ENCODE results near the gene ARID1B. TPM values are rescaled to one million over a fixed set of nuclear protein-coding genes. Genes with fewer than 3 reads are reported as not detected.
A peak's percentile ranks its signal among the peaks of the same experiment; 100 is the strongest.

Gene ARID1B
- total RNA-seq, 1 donor from 2014 or later, result 43.4 TPM

DNA sequence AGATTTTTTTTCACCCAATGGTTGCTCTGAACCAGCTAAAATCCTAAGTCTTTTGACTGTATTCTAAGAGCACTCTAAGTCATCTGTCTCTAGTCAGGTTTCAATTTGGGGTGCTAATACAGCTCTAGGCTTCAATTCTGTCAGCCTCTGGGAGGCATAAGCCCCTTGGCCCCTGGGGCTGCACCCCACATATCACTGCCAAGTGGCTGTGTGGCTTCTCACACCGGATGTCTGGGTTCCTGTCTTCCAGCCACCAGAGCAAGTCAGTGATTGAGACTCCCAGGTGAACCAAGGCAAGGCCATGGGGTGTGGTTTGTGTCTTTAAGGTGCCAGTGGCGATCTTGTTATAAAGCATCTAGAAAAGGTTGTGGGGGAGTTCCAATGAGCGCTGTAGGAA is 409.6 kb downstream of the ARID1B start:
- peaks cover 55% of the 10 kb centered on the region for H3K36me3 ChIP-seq
- H3K27ac ChIP-seq (replicated peaks), result peak overlapping the region; percentile 53

GRCh38 chr6:157187182-157188083 is 410.3 kb downstream of the ARID1B start:
- Histone ChIP-seq H3K4me3 (no peak overlapping the region), H3K27me3 (ENCODE audit: low read depth) (no peaks in the 10 kb centered on the region), H3K27ac (replicated peaks) (peak overlapping the region; percentile 53), H3K36me3 (peaks cover 55% of the 10 kb centered on the region), H3K9me3 (replicated peaks) (no peaks in the 10 kb centered on the region), H3K4me1 (peaks cover 39% of the 10 kb centered on the region)
- no peak for TF ChIP-seq CTCF (IDR thresholded peaks at IDR 0.05; ENCODE audit: borderline replicate concordance)
- intact Hi-C loops (cut with micrococcal nuclease), result loop anchor here (10.0 kb wide), 2 partner anchors 153 to 623 kb away; no protein-coding TSS in a partner anchor
- no peak for DNase-seq

More for the DNA sequence above, 409.6 kb downstream of the ARID1B start:
- no peak for DNase-seq
- Histone ChIP-seq H3K27me3 (ENCODE audit: low read depth) (no peaks in the 10 kb centered on the region), H3K4me1 (peaks cover 39% of the 10 kb centered on the region), H3K9me3 (replicated peaks) (no peaks in the 10 kb centered on the region), H3K4me3 (no peak overlapping the region)
- intact Hi-C loops (cut with micrococcal nuclease), result loop anchor here (10.0 kb wide), 2 partner anchors 152 to 622 kb away; no protein-coding TSS in a partner anchor
- no peak for TF ChIP-seq CTCF (IDR thresholded peaks at IDR 0.05; ENCODE audit: borderline replicate concordance)

DNA sequence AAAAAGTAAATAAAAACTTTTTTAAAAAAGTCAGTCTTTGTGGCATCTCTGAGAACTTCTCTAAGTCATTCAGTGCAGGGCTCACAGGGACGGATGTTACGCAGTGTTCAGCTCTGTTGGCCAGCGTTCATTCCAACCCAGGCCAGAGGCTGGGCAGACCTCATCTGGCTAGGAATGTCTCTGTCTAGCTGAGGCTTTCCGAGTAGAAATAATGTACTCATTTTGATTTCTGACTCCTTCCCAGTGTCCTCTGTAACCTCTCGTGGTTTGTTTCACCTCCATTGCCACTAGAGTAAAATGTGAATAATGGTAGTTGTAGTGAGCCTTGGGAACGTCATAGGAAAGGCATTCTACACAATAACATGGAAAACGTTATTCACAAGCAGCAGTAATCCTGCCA is 411.0 kb downstream of the ARID1B start:
- H3K36me3 ChIP-seq, result peaks cover 58% of the 10 kb centered on the region
- no peak for TF ChIP-seq CTCF (IDR thresholded peaks at IDR 0.05; ENCODE audit: borderline replicate concordance)
- DNase-seq, result no peak
- H3K27me3 ChIP-seq (ENCODE audit: low read depth), result no peaks in the 10 kb centered on the region
- intact Hi-C loops (cut with micrococcal nuclease), result loop anchor here (10.0 kb wide), 2 partner anchors 153 to 623 kb away; no protein-coding TSS in a partner anchor
- peaks cover 39% of the 10 kb centered on the region for H3K4me1 ChIP-seq
- H3K9me3 ChIP-seq (replicated peaks), result no peaks in the 10 kb centered on the region
- H3K27ac ChIP-seq (replicated peaks), result no peak overlapping the region
- H3K4me3 ChIP-seq, result no peak overlapping the region

- intact Hi-C loops (cut with micrococcal nuclease), result no loop called here
- H3K4me3 ChIP-seq, result no peak overlapping the region
- no peak overlapping the region for H3K27ac ChIP-seq (replicated peaks)
- no peaks in the 10 kb centered on the region for H3K27me3 ChIP-seq (ENCODE audit: low read depth)
- no peak for TF ChIP-seq CTCF (IDR thresholded peaks at IDR 0.05; ENCODE audit: borderline replicate concordance)
- peaks cover 66% of the 10 kb centered on the region for H3K36me3 ChIP-seq
- peaks cover 8% of the 10 kb centered on the region for H3K4me1 ChIP-seq
- no peak for DNase-seq
- H3K9me3 ChIP-seq (replicated peaks), result no peaks in the 10 kb centered on the region
These were observed 416.3 kb downstream of the ARID1B start for GRCh38 chr6:157193443-157193996.

DNA sequence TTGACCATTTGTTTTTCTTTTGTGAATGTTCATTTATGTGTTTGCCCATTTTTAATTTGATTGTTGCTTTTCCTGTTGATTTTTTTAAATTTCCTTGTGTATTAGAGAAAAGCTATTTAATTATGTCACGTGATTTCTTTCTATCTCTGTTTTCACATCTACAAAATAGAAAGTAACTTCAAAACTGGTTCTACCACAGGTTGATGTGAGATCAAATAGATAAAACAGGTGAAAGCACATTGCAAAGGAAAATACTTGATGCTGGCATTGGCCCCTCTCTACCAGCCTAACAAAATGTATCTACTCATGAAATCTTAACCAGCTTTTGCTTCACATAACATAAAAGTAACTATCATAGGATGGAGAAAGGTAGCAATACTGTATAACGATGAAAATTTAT is 416.9 kb downstream of the ARID1B start:
- Histone ChIP-seq H3K27me3 (ENCODE audit: low read depth) (no peaks in the 10 kb centered on the region), H3K4me1 (peaks cover 14% of the 10 kb centered on the region), H3K9me3 (replicated peaks) (no peaks in the 10 kb centered on the region), H3K4me3 (no peak overlapping the region), H3K36me3 (peaks cover 66% of the 10 kb centered on the region), H3K27ac (replicated peaks) (no peak overlapping the region)
- no peak for DNase-seq
- intact Hi-C loops (cut with micrococcal nuclease), result no loop called here
- TF ChIP-seq CTCF (IDR thresholded peaks at IDR 0.05; ENCODE audit: borderline replicate concordance), result no peak
